Measurements from ENCODE around the gene HSD17B3. TPM values are rescaled to one million over a fixed set of nuclear protein-coding genes. Genes with fewer than 3 reads are reported as not detected.

HSD17B3 gene
- total RNA-seq (2022; extraction: Qiagen RNA extraction; ENCODE audit: low read depth), result 0.19 to 0.31 TPM in 2 of 5 replicates, not detected in the others

DNA sequence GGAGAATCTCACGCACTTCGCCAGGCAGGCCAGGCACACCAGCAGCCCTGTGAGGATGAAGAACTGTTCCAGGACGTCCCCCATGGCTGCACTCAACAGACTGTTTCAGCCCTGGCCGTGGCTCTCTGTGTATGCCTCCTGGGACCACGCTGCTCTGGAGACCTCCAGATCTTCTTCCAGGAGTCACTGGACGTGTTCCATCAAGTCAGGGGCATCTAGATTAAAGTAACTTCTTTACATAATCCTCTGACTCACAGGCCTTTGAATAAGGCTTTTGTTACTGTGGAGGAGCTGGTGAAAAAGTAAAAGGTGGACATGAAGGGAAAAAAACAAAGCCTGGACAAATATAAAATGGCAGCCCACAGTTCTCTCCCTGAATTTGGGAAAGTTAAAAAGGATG, at the start of gene HSD17B3:
TSS of gene HSD17B3 (minus strand) at position 156 of the 400 bp plus-strand sequence. CDS start at position 84, 72 bp downstream.

Other genes starting within 250 kb of the HSD17B3 start
- 14.3 to 21.0 TPM (median 19.6 TPM) in 5 replicates for gene SLC35D2, start 81.5 kb upstream of the HSD17B3 start, total RNA-seq (2022; extraction: Qiagen RNA extraction; ENCODE audit: low read depth)
- 5.9 to 8.0 TPM (median 7.1 TPM) in 5 replicates for gene ZNF367, start 116.2 kb upstream of the HSD17B3 start, total RNA-seq (2022; extraction: Qiagen RNA extraction; ENCODE audit: low read depth)
- gene HABP4, start 148.0 kb upstream of the HSD17B3 start, total RNA-seq (2022; extraction: Qiagen RNA extraction; ENCODE audit: low read depth), result 14.8 to 17.5 TPM (median 16.2 TPM) in 5 replicates

All from A549 treated with DMSO at 1 μM for 4 hours (cell line).